COLO668 (cell line): ENCODE data around the gene ZDHHC8.

ENCODE experiments used
- DNase-seq: peaks from one replicate; lab custom pipeline; 2025; ENCODE audit not compliant: unreplicated experiment; lab: John Stamatoyannopoulos, UW

Gene ZDHHC8

DNA sequence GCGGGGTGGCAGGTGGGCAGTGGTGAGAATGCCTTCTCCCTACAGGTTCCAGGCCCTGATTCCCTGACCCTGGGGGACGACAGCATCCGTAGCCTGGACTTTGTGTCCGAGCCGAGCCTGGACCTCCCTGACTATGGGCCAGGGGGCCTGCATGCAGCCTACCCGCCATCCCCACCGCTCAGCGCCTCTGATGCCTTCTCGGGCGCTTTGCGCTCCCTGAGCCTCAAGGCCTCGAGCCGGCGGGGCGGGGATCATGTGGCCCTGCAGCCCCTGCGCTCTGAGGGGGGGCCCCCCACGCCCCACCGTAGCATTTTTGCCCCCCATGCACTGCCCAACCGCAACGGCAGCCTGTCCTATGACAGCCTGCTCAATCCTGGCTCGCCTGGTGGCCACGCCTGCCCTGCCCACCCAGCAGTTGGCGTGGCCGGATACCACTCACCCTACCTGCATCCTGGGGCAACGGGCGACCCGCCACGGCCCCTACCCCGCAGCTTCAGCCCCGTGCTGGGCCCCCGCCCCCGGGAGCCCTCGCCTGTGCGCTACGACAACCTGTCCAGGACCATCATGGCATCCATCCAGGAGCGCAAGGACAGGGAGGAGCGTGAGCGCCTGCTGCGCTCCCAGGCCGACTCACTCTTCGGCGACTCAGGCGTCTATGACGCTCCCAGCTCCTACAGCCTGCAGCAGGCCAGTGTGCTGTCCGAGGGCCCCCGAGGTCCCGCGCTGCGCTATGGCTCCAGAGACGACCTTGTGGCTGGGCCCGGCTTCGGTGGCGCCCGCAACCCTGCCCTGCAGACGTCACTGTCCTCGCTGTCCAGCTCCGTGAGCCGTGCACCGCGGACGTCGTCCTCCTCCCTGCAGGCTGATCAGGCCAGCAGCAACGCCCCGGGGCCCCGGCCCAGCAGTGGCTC is 11.4 kb downstream of the ZDHHC8 start:
- no peak for DNase-seq

DNA sequence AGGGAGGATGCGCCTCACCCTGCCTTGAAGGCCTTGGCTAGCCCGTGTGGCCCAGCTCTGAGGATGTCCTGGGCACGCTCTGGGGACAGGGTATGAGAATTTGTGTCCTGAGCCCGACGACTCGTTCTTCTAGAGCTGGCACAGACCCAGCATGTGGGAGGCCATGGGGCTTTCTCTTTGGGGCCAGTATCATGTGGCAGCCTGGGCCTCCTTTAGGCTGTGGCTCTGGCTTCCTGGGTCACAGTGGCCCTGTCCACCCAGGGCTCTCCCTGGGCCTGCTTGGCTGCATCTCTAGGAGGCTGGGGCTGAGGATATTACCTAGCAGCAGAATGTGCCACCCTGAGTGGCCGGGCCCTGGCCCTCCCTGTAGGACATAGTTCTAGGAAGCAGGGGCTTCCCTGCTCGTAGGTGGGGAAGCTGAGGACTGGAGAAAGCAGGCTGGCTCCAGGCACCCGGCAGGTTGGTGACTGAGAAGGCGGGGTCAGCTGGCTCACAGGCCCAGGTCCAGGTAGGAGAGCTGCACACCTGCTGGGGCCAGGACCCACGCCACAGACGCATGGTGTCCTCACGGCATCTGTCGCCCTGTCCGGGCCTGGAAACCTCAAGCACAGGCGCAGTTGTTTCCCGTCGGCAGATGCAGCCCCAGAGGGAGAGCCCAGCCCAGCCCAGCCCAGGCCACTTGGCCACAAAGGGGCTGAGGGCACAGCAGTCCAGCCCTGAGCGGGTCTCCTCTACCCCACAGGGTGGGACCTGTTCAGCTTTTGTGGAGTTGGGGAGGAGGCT is 12.5 kb downstream of the ZDHHC8 start:
- DNase-seq, result peak; percentile 29

DNA sequence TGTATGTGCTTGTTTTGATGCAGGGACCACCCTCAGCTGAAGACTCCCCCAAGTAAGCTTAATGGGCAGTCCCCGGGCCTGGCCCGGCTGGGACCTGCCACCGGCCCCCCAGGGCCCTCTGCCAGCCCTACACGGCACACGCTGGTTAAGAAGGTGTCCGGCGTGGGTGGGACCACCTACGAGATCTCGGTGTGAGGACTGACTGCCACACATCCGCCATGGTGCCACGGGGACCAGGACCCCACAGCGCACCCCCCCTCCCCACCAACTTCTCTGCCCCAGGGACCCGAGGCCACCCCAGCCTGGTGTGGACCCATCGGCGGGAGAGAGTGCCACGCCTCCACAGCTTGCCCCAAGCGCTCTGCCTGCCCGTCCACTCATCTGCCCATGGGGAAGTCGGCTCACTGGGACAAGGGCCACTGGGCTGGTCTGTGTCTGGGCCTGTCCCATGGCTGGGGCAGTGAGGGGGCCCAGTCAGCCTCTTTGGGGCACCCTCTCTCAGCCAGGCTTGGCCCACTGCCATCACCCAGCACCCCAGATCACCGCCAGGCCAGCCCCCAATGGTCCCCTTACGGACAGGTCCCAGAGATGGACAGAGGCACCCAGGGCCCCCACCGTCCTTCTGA is 13.7 kb downstream of the ZDHHC8 start:
- no peak for DNase-seq

DNA sequence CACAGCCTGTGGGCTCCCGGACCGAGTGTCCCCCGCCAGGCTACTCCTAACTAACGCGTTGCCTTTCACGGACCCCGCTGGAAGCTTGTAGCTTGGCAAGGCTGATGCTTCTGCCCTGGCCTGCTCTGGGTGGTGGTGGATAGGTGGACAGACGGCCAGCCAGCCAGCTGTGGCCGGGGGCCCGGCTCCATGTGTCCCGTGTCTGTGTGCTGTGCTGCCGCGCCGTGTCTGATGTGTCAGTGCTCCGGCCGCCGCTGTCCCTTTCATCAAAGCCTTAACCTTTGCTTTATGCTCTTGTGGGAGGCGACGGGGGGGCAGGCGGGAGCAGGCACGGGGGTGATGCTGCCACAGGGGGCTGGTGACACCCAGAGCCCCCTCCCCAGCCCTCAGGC is 14.2 kb downstream of the ZDHHC8 start:
- no peak for DNase-seq

DNA sequence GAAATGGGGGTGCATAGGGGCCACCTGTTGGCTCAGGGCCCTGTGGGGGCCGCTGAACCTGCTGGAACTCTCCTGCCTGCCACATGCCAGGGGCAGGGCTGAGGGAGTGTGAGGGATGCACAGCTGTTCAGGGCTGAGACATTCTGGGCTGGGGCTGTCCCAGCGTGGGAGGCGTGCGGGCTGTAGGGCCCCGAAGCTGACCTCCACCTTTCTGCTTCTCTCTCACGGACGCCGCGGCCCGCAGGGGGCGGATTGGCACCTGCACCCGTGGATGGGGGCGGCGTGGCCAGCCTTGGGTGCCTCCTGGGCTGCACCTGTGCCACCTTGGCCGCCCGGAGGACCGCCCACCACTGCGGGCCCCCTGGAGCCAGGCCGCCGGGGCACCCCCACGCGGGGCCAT is 15.2 kb downstream of the ZDHHC8 start:
- DNase-seq, result no peak

DNA sequence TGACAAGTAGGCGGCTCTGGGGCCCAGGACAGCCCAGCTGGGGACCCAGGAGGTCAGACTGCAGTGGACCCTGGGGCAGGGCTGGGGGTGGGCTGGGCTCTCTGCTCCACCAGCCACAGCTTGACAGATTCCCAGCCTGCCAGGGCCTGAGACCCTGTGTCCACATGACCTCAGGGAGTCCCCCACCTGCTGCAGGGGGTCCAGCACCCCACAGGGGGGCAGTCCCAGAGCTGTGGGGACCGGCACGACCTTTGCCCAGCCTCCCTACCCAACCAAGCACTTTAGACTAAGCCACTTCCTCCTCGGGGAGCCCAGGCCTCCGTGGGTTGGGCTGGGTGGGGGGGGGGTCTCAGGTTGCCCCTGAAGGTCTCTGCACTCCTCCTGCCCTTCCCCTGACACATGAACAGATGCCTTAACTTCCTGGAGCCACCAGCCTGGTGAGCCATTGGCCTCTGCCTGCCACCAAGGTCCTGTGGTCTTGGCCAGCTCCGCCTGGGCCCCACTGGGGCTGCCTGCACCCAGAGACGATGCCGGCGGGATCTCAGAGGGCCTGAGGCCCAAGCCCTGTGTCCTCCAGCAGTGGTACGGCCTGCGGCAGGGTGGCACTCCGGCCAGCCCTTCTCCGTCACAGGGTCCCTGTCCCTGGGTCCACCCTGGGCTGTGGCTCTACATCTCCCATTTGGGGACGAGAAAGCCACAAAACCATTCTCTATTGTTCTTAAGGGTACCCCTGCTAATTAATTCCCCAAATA is 15.8 kb downstream of the ZDHHC8 start:
- no peak for DNase-seq

DNA sequence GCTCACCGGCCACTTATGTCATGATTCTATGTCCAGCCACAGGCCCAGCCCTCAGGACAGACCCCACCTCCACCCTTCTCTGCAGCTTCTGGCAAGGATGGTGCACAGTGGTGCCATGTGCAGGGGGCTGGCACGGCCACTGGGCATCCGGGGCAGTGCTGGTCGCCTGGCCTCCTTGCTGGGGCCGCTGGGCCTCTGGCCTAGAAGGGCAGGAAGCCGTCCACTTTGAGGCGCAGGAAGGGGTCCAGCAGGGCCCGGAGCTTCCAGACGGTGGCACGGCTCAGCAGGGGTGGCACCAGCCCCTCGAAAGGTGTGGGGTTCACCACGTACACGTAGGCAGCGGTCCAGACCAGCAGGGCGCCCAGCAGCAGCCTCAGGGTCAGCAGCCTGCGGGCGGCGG is 16.8 kb downstream of the ZDHHC8 start:
- DNase-seq, result no peak

DNA sequence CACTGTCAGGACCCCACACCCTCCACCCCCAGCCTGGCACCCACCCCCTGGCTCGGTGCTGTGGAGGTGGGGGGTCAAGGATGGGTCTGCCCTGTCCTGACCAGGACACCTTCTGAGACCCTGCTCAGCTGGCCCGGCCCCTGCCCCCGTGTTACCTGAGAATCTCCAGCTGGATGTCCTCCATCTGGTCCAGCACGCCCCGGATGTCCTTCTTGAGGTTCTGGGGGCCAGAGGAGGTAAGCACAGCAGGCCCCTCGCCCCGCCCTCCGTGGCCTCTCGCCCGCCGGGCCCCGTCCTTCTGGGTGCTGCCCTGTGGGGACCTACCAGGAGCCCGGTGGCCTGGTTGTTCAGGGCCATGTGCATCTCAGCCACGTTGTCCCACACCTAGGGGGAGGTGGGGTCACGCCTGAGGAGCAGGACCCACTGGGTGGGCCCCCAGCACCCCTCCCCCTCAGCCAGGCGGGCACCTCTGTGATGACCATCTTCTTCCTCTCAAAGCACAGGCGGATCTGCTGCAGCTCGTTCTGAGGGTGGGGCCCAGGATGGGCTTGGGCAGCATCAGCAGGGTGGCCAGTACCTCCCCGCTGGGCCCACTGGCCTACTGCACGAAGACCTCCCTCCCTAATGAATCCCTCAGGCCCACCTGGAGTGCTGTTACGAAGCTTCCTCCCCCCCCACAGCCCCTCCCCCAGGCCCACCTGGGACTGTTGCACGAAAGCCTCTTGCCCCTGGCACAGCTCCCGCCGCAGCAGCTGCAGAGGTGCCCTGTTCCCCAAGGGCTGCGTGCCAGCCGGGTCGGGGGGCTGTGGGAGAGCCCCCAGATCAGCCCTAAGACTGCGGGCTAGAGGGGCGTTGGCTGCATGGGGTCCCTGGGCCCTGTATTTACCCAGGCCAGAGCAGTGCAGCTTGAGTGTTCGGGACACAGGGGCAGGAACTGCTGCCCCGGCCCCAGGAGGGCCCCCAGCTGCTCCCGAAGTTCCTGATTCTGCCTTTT is 17.9 kb downstream of the ZDHHC8 start:
- DNase-seq, result no peak

DNA sequence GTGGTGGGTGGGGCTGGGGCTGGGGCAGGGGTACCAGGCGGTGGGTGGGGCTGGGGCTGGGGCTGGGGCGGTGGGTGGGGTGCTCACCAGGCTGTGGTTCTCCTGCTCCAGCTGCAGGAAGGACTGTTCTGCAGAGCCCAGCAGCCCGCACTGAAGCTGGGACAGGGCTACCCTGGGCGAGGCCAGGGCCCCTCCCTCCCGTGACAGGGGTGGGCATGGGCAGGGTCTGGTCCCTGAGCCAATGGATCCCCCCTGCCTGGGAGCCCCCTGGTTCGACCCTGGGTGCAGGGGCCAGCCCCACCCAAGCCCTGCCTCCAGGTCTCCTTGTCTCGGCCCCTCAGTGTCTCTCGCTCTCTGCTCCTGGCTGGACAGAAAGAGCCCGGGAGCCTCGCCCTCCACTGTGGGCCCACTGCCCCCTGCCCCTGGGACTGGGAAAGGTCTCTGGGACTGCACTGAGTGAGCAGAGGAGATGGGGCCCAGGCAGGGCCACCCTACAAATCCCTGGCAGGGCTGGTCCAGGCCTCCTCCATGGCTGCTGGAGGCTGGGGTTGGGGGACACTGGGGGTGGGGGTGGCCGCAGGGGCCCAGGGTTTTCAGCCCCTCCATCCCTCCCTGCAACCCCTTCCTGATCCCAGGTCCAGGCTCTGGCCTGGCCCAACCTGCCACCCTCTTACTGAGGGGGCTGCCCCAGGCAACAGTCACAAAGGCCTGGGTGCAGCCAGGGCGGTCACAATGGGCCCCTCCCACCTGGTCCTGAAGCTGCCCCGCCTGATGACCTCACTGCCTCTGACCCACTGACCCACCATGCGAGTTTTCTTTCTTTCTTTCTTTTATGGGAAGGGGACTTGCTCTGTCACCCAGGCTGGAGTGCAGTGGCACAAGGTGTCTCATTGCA is 19.0 kb downstream of the ZDHHC8 start, which contains the start of gene CCDC188:
TSS of gene CCDC188 (minus strand) at position 675 of the 895 bp plus-strand sequence. CDS start at position 606, 69 bp downstream.
- DNase-seq, result no peak

DNA sequence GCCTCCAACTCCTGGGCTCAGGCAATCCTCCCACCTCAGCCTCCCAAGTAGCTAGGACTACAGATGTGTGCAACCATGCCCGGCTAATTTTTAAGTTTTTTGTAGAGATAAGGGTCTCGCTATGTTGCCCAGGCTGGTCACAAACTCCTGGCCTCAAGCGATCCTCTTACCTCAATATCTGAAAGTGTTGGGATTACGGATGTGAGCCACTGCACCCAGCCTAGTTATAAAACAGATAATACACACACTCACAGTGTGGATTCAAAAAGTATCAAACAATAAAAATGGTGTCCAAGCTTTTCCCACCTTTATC is 19.6 kb downstream of the ZDHHC8 start:
- DNase-seq, result no peak

DNA sequence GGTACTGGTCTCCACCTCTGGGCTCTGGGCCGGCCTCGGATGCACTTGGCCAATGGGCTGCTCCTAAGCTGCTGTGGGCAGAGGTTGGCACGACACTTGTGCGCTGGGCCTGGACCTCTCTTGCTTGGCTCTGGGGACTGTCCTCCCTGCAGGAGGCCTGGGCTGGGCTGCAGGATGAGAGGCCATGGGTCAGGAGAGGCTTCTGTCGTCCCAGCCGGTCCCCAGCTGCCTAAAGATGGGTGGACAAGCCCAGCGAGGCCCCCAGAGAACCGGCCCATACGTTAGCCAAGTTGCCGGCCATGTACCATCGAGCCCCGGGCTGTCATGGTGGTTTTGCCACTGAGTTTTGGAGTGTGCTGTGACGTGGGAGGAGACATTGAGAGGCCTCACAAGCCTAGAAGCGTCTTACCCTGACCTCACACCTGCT is 20.9 kb downstream of the ZDHHC8 start:
- no peak for DNase-seq

DNA sequence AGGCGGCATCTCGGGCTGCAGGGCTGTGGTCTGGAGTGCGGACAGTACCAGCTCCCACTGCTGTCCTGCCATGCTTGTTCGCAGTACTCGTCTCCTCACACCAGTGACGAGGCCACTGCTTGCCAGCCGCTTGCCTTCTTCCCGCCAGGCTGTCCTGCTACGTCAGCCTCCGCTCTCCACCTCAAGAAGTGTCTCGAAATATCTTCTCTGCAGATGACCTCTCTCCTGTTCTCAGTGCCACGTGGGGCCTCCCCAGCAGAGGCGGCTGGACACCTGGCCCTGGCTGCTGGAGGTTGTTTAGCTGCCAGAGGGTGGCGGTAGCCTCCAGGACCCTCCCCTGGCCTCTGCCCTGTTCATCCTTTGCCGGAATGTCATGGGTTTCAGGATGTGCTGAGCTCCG is 22.3 kb downstream of the ZDHHC8 start:
- no peak for DNase-seq

DNA sequence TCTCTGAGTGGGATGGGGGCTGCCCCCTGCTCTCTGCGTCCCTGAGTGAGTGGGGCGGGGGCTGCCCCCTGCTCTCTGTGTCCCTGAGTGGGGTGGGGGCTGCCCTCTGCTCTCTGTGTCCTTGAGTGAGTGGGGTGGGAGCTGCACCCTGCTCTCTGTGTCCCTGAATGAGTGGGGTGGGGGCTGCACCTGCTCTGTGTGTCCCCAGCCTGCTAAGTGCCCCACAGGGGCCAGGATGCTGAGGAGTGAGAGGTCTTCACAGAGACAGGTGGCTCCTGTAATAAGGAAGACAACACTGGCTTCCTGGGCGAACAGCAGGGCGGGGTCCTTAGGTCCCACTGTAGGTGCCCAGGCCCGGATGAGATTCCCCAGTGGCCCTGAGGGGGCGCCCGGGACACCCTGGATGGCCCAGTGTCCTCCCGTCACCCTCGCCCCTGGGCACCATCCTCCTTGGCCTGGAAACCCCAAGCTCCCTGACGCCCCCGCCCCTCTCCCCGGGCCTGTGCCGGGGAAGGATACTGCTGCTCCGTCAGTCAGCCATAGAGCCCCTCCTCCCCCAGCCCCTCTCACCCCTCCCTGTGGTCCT is 23.1 kb downstream of the ZDHHC8 start:
- DNase-seq, result peak; percentile 61

DNA sequence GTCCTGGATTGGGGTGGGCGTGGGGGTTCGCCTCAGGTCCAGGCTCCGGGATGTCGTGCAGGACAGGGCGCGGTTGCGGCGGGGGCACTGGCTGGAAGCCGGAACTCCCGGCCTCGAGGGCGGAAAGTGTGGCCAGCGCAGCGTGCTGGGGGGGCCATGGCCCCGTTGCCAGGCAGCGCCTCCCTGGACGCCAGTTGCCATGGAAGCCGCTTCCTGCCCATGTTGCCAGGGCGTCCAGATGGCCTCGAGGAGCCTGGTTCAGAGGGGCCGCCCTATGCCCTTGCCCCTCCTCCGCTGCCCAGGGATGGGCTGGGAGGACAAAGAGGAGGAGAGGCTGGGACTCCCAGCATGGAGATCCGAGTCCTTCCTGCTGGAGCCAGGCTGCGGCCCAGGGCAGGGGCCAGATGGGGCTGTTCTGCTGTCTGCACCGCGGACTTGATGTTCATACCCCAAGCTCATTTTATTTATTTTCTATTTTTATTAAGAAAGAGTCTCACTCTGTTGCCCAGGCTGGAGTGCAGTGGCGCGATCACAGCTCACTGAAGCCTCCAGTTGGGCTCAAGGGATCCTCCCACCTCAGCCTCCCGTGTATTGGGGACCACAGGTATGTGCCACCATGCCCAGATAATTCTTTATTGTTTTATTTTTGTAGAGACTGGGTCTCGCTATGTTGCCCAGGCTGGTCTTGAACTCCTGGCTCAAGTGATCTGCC is 23.9 kb downstream of the ZDHHC8 start:
- DNase-seq, result peak; percentile 91

DNA sequence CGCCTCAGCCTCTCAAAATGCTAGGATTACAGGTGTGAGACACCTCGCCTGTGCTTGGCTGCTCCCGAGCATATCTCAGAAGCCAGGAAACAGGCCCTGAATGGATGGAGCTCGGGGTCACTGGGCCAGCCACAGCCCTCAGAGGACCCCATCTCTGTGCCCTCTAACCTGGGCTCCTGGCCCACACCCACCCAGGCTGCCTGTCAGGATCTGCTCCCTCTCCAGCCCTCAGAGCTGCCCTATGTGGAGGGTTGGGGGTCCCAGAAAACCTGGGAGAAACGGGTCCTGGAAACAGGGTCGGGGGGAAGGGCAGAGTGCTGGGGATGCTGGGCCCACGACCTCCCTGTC is 24.4 kb downstream of the ZDHHC8 start:
- no peak for DNase-seq

DNA sequence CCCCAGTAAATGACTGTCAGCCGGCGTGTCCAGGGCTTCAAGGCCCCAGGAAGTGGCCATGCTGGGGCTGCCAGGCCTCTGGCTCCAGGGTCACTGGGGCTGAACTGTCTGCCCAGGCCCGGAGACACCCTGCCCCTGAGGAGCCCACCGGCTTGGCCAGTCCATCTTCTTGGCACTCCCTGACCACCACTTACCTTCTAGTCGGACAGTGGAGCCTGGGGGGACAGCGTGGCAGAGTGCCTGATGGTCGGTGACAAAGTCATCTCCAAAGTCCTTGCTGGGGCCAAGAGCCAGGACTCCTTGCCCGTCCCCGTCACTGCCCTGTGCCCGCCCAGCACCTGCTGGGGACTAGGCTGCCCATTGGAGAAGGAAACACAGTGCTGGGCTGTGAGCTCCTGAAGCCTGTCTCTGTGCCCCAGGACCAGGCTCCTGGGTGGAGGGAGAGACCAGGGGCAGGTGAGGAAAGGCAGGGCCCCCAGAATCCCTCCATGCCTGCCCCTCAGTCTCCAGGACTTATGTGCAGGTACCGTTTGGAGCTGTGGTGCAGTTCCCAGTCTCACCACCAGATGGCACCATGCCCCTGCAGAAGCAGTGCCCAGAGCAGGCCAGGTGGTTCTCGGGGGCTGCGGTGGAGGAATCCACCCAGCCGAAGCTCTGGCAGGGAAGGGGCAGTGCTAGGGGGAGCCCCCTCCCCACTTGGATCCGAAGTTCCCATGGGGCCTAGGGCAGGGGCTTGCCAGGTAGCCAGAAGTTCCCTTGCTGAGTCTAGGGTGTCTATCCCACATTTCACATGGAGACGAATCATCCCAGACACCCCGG is 25.2 kb downstream of the ZDHHC8 start:
- peak; percentile 72 for DNase-seq
